ENCODE results near the gene ZNF646. TPM values are rescaled to one million over a fixed set of nuclear protein-coding genes. Genes with fewer than 3 reads are reported as not detected.

ZNF646 gene
- total RNA-seq, 1 donor from 2014 or later: 11.6 TPM

DNA sequence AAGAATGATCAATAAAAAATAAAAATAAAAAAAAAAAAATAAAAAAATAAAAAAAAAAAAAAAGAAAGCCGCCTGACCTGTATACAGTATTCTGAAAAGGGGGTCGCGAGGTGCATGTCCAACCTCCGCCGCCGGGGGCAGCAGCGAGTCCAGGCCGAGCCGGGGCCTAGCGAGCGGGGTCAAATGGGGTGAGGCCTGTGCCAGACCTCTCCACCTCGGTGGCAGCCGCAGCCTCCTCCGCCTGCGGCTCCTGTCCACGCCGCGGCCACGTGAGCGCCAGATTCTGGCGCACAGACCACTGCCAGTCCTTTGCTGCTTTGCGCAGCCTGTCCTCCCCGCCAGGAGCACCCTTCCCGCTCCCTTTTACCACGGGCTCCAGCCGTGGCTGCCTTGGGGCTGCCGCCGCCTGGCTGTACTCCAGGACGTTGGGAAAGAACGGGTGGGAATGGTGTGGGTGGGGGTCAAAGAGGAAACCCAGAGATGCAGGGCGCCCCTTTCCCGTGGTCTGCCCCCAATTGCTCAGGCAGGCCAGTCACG lies 31.5 kb downstream of the ZNF646 start:
- Histone ChIP-seq H3K27ac (peak overlapping the region; percentile 1 to 59), H3K4me1 (peaks cover 9 to 17% of the 10 kb centered on the region in 2 donors)
- intact Hi-C loops (cut with DNase I): loop anchor here (5.0 kb wide), 1 partner anchor 77 kb away; the partner anchor contains the start of gene FUS

DNA sequence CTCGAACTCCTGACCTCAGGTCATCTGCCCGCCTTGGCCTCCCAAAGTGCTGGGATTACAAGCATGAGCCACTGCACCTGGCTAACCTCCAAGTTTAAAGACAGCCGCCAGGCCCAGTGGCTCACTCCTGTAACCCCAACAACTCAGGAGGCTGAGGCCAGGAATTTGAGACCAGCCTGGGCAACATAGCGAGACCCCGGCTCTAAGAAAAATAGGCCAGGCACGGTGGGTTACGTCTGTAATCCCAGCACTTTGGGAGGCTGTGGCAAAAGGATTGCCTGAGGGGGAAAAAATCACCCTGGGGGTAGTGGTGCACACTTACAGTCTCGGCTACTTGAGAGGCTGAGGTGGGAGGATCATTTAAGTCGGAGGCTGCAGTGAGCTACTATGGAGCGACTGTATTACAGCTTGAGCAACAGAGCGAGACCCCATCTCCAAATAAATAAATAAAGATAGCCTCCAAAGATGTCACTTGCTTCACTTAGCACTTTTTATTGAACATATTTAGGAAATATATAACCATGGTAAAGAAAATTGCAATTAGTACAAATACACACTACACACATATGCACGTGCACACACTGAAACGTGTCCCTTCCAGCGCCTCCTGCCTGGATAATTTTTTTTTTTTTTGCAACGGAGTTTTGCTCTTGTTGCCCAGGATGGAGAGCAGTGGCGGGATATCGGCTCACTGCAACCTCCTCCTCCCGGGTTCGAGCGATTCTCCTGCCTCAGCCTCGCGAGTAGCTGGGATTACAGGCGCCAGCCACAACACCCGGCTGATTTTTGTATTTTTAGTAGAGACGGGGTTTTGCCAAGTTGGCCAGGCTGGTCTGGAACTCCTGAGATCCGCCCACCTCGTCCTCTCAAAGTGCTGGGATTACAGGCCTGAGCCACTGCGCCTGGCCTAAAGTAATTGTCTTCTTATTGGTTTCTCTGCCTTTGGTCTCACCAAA lies 32.6 kb downstream of the ZNF646 start:
- peaks cover 21 to 23% of the 10 kb centered on the region in 2 donors for H3K36me3 ChIP-seq
- H3K27ac ChIP-seq: no peak overlapping the region
- TF ChIP-seq, protein P1, sequence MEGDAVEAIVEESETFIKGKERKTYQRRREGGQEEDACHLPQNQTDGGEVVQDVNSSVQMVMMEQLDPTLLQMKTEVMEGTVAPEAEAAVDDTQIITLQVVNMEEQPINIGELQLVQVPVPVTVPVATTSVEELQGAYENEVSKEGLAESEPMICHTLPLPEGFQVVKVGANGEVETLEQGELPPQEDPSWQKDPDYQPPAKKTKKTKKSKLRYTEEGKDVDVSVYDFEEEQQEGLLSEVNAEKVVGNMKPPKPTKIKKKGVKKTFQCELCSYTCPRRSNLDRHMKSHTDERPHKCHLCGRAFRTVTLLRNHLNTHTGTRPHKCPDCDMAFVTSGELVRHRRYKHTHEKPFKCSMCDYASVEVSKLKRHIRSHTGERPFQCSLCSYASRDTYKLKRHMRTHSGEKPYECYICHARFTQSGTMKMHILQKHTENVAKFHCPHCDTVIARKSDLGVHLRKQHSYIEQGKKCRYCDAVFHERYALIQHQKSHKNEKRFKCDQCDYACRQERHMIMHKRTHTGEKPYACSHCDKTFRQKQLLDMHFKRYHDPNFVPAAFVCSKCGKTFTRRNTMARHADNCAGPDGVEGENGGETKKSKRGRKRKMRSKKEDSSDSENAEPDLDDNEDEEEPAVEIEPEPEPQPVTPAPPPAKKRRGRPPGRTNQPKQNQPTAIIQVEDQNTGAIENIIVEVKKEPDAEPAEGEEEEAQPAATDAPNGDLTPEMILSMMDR (IDR thresholded peaks at IDR 0.05): no peak
- intact Hi-C loops (cut with DNase I): loop anchor here (5.0 kb wide), 1 partner anchor 76 kb away; the partner anchor contains the start of gene FUS
- DNase-seq (ENCODE audit: low spot score in 2 of 2): no peak
- H3K9me3 ChIP-seq: no peaks in the 10 kb centered on the region
- no peak overlapping the region for H3K4me3 ChIP-seq
- peaks cover 9 to 17% of the 10 kb centered on the region in 2 donors for H3K4me1 ChIP-seq
- H3K27me3 ChIP-seq: no peaks in the 10 kb centered on the region

More for the DNA sequence above, 31.5 kb downstream of the ZNF646 start:
- no peaks in the 10 kb centered on the region for H3K9me3 ChIP-seq
- H3K36me3 ChIP-seq: peaks cover 12 to 13% of the 10 kb centered on the region in 2 donors
- TF ChIP-seq, protein P1 (IDR thresholded peaks at IDR 0.05): peak; percentile 77 to 91 (median 84)
- DNase-seq (ENCODE audit: low spot score in 2 of 2): peak in 1 of 2 donors; percentile 93
- no peaks in the 10 kb centered on the region for H3K27me3 ChIP-seq
- peak overlapping the region; percentile 25 to 53 for H3K4me3 ChIP-seq

DNA sequence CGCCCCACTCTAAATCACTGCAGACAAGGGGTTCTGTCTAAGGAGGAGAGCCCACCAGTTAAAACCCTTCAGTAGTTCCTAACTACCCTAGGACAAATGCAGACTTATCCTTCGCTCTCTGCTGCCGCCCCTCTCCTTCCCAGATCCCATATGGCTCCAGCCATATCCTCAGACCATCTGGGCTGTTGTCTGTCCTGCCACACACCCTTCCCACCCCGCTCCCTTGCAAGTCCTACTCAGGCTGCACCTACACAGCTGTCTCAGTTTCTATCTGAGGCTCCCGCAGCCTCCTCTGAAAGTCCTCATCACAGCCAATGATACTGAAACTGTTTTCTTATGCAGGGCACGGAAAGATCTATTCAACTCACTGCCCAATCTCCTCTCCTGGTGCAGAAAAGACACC lies 33.2 kb downstream of the ZNF646 start:
- TF ChIP-seq, protein P1 (IDR thresholded peaks at IDR 0.05): no peak
- no peak for DNase-seq (ENCODE audit: low spot score in 2 of 2)
- intact Hi-C loops (cut with DNase I): loop anchor here (5.0 kb wide), 1 partner anchor 75 kb away; the partner anchor contains the start of gene FUS
- H3K4me3 ChIP-seq: peak overlapping the region in 1 of 2 donors; percentile 99
- peaks cover 9 to 17% of the 10 kb centered on the region in 2 donors for H3K4me1 ChIP-seq
- H3K27ac ChIP-seq: no peak overlapping the region
- H3K27me3 ChIP-seq: no peaks in the 10 kb centered on the region
- H3K36me3 ChIP-seq: peaks cover 27 to 30% of the 10 kb centered on the region in 2 donors
- H3K9me3 ChIP-seq: no peaks in the 10 kb centered on the region

DNA sequence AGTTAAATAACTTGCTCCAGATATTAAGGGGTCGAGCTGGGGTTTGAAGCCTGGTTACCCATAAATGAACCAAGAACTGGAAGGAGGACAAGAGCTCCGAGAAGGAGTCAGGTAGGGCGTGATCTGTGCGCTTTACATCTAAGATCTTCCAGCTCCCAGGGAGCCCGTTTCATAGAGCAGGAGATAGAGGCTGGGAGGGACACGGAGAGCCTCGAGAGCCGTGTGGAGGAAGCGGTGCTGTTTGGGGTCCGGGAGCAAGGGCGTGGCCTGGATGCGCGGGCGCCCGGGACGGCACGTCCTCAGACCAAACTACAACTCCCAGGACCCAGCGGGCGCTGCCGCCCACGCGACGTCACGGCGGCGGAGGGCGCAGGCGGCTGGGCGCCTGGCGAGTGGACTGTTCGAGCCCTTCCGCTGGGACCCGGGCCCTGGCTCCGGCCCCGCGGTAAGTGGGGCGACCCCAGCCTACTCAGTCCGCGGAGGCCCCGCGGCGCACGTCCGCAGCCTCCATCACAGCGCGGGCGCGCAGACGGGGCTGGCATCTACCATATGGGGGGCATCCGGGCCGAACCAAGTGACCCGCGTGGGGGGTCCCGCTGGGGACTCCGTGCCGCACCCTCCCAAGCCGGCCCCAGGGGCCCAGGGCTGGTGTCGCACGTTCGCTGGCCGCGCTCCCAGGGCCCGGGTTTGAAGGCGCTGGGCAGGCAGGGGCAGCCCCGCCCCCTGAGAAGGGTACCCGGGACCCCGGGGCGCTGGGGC lies 34.0 kb downstream of the ZNF646 start, which contains the start of gene BCKDK:
Gene BCKDK (plus strand): TSS at position 352 of the 759 bp plus-strand sequence. CDS start 838 bp downstream, outside the sequence.
- Histone ChIP-seq H3K9me3 (no peaks in the 10 kb centered on the region), H3K4me3 (peak within 1 kb of the TSS; percentile 90 to 99), H3K27ac (peak within 1 kb of the TSS; percentile 92 to 97), H3K4me1 (peaks cover 9 to 17% of the 10 kb centered on the region in 2 donors), H3K36me3 (peaks cover 27 to 36% of the 10 kb centered on the region in 2 donors), H3K27me3 (no peaks in the 10 kb centered on the region)
- intact Hi-C loops (cut with DNase I): loop anchor here (2.0 to 5.0 kb wide), 2 partner anchors 35 to 74 kb away; partner anchors contain the start of gene FUS
- DNase-seq (ENCODE audit: low spot score in 2 of 2): peak in 1 of 2 donors; percentile 85
- TF ChIP-seq, protein P1 (IDR thresholded peaks at IDR 0.05): no peak

All from ascending aorta (tissue), 2 donors.